H1 (cell line): ENCODE measurements around the gene MTIF2.
"Not testable (repeated sequence)": the region's sequence is repeated elsewhere in the genome, so short reads cannot be mapped to it uniquely, and the experiment has no call there.

Source experiments
- CBX8 ChIP-seq: fragments of 300-800, 300-1000 bp; sonication (generic); IDR thresholded peaks from 2 replicates; pipeline ENCODE4 v1.7.1; 2016; ENCODE audit warnings: low read depth, low read length, borderline replicate concordance
- CEBPB ChIP-seq: IDR thresholded peaks from 2 replicates; pipeline ENCODE4 v1.6.1; 2012; ENCODE audit warnings: low read depth, low read length
- CHD1 ChIP-seq: IDR thresholded peaks from 2 replicates; pipeline ENCODE4 v1.6.1; 2012; ENCODE audit warnings: low read depth, low read length, improper control_type of control experiment
- CTCF ChIP-seq, 3 experiments: IDR thresholded peaks; 1 replicate in 2 of 3; 2 replicates in 1 of 3; pipeline versions ENCODE4 v1.5.1 to v1.6.1; 2011; ENCODE audit warnings: low read length in 3 of 3, mild to moderate bottlenecking in 3 of 3, inconsistent platforms in 2 of 3, low read depth in 1 of 3, moderate library complexity in 1 of 3; ENCODE audit not compliant: insufficient read depth in 1 of 3; ENCODE audit errors: control extremely low read depth in 1 of 3
- EZH2 ChIP-seq: fragments of 200-600 bp; sonication (generic); IDR thresholded peaks from 2 replicates; pipeline ENCODE4 v1.7.1; 2012; ENCODE audit warnings: low read depth, mild to moderate bottlenecking, moderate library complexity, low read length, inconsistent platforms; ENCODE audit not compliant: severe bottlenecking
- KDM4A ChIP-seq: IDR thresholded peaks from one replicate; pipeline ENCODE4 v1.7.1; 2012; ENCODE audit warnings: low read depth, mild to moderate bottlenecking, moderate library complexity, low read length, inconsistent platforms; ENCODE audit not compliant: severe bottlenecking
- POLR2A ChIP-seq, 2 experiments: IDR thresholded peaks; 1 replicate in 1 of 2; 2 replicates in 1 of 2; pipeline ENCODE4 v1.6.1; 2011; ENCODE audit warnings: low read depth in 2 of 2, low read length in 2 of 2, mild to moderate bottlenecking in 2 of 2; ENCODE audit errors: control extremely low read depth in 1 of 2
- SP2 ChIP-seq: IDR thresholded peaks from 2 replicates; pipeline ENCODE4 v1.6.1; 2012; ENCODE audit warnings: mild to moderate bottlenecking, low read length, inconsistent platforms
- TAF1 ChIP-seq: IDR thresholded peaks from 2 replicates; pipeline ENCODE4 v1.6.1; 2011; ENCODE audit warnings: mild to moderate bottlenecking, low read depth, low read length
- ZNF274 ChIP-seq: IDR thresholded peaks from 2 replicates; pipeline ENCODE4 v1.7.0; 2012; ENCODE audit warnings: low read length, borderline replicate concordance; ENCODE audit errors: extremely low read depth
- TF ChIP-seq, protein P1 (sequence below): IDR thresholded peaks from 2 replicates; pipeline ENCODE4 v1.6.1; 2012; ENCODE audit warnings: low read length, inconsistent platforms

GRCh38 chr2:55259586-55259985, 9.4 kb downstream of the MTIF2 start:
- TF ChIP-seq KDM4A; POLR2A (IDR thresholded peaks at IDR 0.05; ENCODE audit: control extremely low read depth in 1 of 2, low read depth in 2 of 2, low read length in 2 of 2); CBX8; TAF1; EZH2; CTCF (IDR thresholded peaks at IDR 0.05; ENCODE audit: control extremely low read depth in 1 of 3, insufficient read depth in 1 of 3, low read depth in 1 of 3, low read length in 3 of 3); CEBPB; CHD1; ZNF274; SP2: not testable (repeated sequence)
- TF ChIP-seq, protein P1, sequence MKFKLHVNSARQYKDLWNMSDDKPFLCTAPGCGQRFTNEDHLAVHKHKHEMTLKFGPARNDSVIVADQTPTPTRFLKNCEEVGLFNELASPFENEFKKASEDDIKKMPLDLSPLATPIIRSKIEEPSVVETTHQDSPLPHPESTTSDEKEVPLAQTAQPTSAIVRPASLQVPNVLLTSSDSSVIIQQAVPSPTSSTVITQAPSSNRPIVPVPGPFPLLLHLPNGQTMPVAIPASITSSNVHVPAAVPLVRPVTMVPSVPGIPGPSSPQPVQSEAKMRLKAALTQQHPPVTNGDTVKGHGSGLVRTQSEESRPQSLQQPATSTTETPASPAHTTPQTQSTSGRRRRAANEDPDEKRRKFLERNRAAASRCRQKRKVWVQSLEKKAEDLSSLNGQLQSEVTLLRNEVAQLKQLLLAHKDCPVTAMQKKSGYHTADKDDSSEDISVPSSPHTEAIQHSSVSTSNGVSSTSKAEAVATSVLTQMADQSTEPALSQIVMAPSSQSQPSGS = not testable (repeated sequence)
